Dendritic cell treated with granulocyte-macrophage colony-stimulating factor and Interleukin-4, amounts not matched to agents 40 ng/mL and 50 ng/mL, for 4 days (primary cell): ENCODE results near the gene VAMP8.
"Not testable (repeated sequence)": the region's sequence is repeated elsewhere in the genome, so short reads cannot be mapped to it uniquely, and the experiment has no call there.

Source experiments
- H3K27ac Mint-ChIP-seq: one replicate; pipeline ENCODE4 v1.8.0; 2022; ENCODE audit warnings: mild to moderate bottlenecking, mixed read lengths
- H3K27me3 Mint-ChIP-seq: one replicate; pipeline ENCODE4 v1.8.0; 2022; ENCODE audit warnings: mild to moderate bottlenecking, mixed read lengths
- H3K36me3 Mint-ChIP-seq: one replicate; pipeline ENCODE4 v1.8.0; 2022; ENCODE audit warnings: low read depth, mixed read lengths
- H3K4me1 Mint-ChIP-seq: one replicate; pipeline ENCODE4 v1.8.0; 2022; ENCODE audit warnings: low read depth, mixed read lengths
- H3K4me3 Mint-ChIP-seq: one replicate; pipeline ENCODE4 v1.8.0; 2022; ENCODE audit warnings: mild to moderate bottlenecking, moderate library complexity, mixed read lengths
- H3K9me3 Mint-ChIP-seq: one replicate; pipeline ENCODE4 v1.8.0; 2022; ENCODE audit warnings: mixed read lengths
- intact Hi-C: fragments of 100-400 bp; cut with micrococcal nuclease; formaldehyde crosslinking; loops from one replicate; pipeline ENCODE4 v1.15.0; 2022

Gene VAMP8

DNA sequence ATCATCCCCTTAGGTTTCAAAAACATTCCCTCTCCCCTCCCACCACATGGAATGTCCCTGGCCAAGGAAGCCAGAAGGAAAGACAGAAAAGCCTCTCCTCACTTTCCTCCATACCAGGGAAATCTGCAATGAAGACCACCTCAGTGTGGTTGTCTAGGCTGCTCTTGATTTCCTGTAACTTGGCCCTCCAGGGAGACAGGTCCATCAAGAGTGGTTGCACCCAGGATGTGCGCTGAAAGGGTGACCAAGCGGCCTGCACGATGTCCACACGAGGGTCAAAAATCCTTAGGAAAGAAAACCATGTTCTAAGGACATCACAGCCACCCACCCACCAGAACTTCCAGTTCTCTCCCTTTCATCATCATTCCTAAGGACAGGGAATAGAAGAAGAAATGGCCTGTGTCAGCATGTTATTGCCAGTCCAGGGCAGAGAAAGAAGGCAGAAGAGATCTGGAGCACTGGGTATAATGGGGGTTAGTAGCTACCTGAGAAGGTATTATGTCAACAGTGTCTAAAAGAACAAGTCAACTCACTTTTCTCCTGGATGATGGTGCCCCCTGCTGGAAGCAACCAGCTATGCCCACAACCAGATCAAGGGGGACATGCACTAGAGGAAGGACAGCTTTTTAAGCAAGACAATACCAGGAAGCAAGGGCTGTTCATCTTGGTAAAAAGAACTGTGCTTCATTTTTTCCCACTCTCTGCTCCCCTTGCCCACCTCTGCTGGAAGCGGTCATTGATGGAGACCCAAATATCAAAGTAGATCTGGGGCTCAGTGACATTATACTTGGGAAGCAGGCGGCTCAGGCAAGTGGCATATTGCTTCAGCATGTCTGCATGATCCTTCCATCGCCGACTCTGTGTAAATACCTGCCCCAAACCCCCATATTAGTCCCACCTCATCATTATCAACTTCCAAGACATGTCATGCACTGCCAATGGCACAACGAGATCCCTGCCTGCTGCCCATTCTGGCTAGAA is 25.4 kb upstream of the VAMP8 start:
- H3K9me3 Mint-ChIP-seq = no peaks in the 10 kb centered on the region
- H3K4me3 Mint-ChIP-seq = no peak overlapping the region
- H3K27me3 Mint-ChIP-seq = no peaks in the 10 kb centered on the region
- intact Hi-C loops = loop anchor here (1.0 to 2.0 kb wide), 2 partner anchors 132 to 161 kb away; no protein-coding TSS in a partner anchor
- H3K27ac Mint-ChIP-seq = no peak overlapping the region
- H3K36me3 Mint-ChIP-seq = peaks cover 84% of the 10 kb centered on the region
- H3K4me1 Mint-ChIP-seq = peaks cover 45% of the 10 kb centered on the region

GRCh38 chr2:85553184-85553583 is 24.2 kb upstream of the VAMP8 start:
- Mint-ChIP-seq H3K4me3 (no peak overlapping the region), H3K4me1 (peaks cover 41% of the 10 kb centered on the region), H3K9me3 (no peaks in the 10 kb centered on the region), H3K36me3 (peaks cover 84% of the 10 kb centered on the region), H3K27ac (no peak overlapping the region), H3K27me3 (no peaks in the 10 kb centered on the region)
- intact Hi-C loops = loop anchor here (2.0 kb wide), 1 partner anchor 162 kb away; no protein-coding TSS in a partner anchor

DNA sequence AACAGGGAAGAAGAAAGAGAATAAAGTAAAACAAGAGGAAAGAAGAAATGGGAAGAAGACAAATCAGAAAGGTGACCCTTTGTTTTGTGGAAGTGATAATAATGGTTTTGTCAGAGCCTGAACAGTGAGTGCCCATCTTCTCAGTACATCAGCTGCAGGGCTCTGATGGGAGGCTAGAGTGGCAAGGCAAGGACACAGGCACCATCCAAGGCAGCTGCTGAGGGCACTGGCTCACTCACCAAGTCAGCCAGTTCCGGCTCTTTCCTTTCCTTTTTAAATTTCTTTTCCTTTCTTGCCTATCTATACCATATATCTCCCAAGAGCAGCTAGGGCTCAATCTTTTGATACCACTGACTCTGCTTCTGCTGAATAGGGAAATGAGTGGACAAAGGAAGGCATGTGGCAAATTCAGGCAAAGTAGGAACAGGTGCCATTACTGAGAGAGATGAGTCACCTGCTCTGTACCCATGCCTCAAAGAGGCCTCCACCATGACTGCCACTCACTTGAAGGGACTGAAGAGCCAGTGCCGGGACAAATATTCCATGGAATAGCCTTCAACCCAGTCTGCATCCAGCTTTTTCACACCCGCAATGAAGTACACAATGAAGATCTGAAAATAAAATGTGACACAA is 22.3 kb upstream of the VAMP8 start:
- intact Hi-C loops = no loop called here
- Mint-ChIP-seq H3K4me1 (peaks cover 42% of the 10 kb centered on the region), H3K9me3 (no peaks in the 10 kb centered on the region), H3K27ac (no peak overlapping the region), H3K4me3 (no peak overlapping the region), H3K27me3 (no peaks in the 10 kb centered on the region), H3K36me3 (peaks cover 88% of the 10 kb centered on the region)

DNA sequence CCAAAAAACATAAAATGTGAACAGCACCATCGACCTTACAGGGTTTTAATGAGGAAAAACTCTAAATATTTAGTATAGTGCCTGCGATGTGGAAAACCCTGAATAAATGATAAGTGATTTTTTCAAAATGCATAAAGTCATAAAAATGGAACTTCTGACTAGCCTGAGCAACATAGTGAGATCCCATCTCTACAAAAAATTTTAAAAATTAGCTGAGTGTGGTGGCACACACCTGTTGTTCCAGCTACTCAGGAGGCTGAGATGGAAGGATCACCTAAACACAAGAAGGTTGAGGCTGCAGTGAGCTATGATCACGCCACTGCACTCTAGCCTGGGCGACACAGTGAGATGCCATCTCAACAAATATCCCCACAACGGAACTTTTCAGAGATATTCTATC is 20.3 kb upstream of the VAMP8 start:
- no peak overlapping the region for H3K27ac Mint-ChIP-seq
- peaks cover 77% of the 10 kb centered on the region for H3K36me3 Mint-ChIP-seq
- no peak overlapping the region for H3K4me3 Mint-ChIP-seq
- no peaks in the 10 kb centered on the region for H3K27me3 Mint-ChIP-seq
- no peaks in the 10 kb centered on the region for H3K9me3 Mint-ChIP-seq
- H3K4me1 Mint-ChIP-seq = peaks cover 38% of the 10 kb centered on the region
- intact Hi-C loops = no loop called here

DNA sequence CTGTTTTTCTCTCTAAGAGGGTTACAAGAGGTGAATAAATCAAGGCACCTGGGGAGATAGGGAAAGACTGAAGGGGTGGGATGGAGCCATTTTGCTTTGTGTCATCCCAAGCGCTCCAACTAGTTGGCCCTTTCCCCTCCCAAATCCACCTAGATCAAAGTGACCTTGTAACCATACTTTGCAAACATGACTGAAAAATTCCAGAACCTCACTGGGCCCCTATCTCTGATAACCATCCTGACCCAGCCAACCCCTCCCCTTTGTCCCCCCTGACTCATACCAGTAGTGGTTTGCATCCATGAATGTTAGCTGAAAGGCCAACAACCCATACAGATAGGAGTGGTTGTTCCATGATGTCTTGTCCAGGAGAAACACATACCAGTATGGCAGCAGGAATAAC is 19.2 kb upstream of the VAMP8 start:
- intact Hi-C loops = no loop called here
- H3K4me1 Mint-ChIP-seq = peaks cover 40% of the 10 kb centered on the region
- peaks cover 67% of the 10 kb centered on the region for H3K36me3 Mint-ChIP-seq
- no peaks in the 10 kb centered on the region for H3K9me3 Mint-ChIP-seq
- no peaks in the 10 kb centered on the region for H3K27me3 Mint-ChIP-seq
- no peak overlapping the region for H3K27ac Mint-ChIP-seq
- H3K4me3 Mint-ChIP-seq = no peak overlapping the region

GRCh38 chr2:85560403-85560726 is 17.0 kb upstream of the VAMP8 start:
- intact Hi-C loops = loop anchor here (2.0 kb wide), 1 partner anchor 18 kb away; no protein-coding TSS in a partner anchor
- peaks cover 45% of the 10 kb centered on the region for H3K36me3 Mint-ChIP-seq
- H3K27me3 Mint-ChIP-seq, H3K9me3 Mint-ChIP-seq: not testable (repeated sequence)
- H3K4me1 Mint-ChIP-seq = peaks cover 50% of the 10 kb centered on the region
- peak overlapping the region; percentile 99 for H3K27ac Mint-ChIP-seq
- peak overlapping the region; percentile 97 for H3K4me3 Mint-ChIP-seq

- Mint-ChIP-seq H3K27ac (peak overlapping the region; percentile 99), H3K4me3 (peak overlapping the region; percentile 97), H3K4me1 (peaks cover 55% of the 10 kb centered on the region), H3K27me3 (no peaks in the 10 kb centered on the region), H3K36me3 (peaks cover 40% of the 10 kb centered on the region), H3K9me3 (no peaks in the 10 kb centered on the region)
- intact Hi-C loops = loop anchor here (1.0 to 2.0 kb wide), 2 partner anchors 18 to 41 kb away; partner anchors contain the start of gene TMEM150A
Measured at GRCh38 chr2:85560812-85561279, 16.5 kb upstream of the VAMP8 start.

DNA sequence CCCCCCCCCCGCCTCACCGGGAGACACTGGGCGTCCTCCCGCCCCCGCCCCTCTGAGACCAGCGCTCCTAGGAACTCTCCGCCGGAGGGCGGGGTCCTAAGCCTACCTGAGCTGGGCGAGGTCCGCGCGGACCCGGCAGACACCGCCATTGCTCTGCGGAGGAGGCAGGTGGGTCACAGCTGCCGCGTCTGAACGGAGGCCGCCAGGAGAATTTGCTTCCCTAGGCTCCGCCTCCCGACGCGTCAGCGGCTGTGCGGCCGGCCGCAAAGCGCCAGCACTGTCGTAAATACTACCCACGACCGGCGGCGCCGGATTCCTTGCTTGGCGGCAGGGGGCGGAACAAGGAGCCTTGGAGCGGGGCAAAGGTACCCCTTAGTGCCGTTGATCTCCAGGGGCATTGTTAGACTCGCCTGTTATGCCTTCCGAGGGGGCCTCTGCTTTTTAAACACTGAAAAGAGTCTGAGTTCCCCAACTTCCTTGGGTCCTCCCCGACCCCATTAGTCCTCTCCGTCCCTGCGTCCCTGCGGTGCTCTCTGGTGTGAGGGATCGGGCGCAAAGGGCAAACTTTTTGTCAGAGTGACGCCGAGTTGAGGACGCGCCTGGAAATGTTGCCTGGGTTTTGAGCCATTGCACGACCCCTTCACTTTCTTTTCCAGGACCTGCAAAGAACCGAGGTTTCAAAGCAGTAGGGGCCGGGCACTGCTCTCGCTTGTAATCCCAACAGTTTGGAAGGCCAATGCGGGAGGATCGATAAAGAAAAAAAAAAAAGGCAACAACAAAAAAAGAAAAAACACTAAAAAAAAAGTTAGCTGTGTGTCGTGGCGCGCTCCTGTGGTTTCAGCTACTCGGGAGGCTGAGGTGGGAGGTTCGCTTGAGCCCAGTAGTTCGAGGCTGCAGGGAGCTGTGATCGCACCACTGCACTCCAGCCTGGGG is 15.8 kb upstream of the VAMP8 start, which contains the start of gene GGCX:
Gene GGCX (minus strand): TSS at position 214 of the 933 bp plus-strand sequence. CDS start 65 bp downstream, at position 149.
- peak within 1 kb of the TSS; percentile 99 for H3K27ac Mint-ChIP-seq
- peaks cover 33% of the 10 kb centered on the region for H3K36me3 Mint-ChIP-seq
- H3K4me1 Mint-ChIP-seq = peaks cover 61% of the 10 kb centered on the region
- no peaks in the 10 kb centered on the region for H3K9me3 Mint-ChIP-seq
- H3K27me3 Mint-ChIP-seq = no peaks in the 10 kb centered on the region
- H3K4me3 Mint-ChIP-seq = peak within 1 kb of the TSS; percentile 97
- intact Hi-C loops = loop anchor here (1.0 to 2.0 kb wide), 2 partner anchors 17 to 41 kb away; partner anchors contain the start of gene TMEM150A

DNA sequence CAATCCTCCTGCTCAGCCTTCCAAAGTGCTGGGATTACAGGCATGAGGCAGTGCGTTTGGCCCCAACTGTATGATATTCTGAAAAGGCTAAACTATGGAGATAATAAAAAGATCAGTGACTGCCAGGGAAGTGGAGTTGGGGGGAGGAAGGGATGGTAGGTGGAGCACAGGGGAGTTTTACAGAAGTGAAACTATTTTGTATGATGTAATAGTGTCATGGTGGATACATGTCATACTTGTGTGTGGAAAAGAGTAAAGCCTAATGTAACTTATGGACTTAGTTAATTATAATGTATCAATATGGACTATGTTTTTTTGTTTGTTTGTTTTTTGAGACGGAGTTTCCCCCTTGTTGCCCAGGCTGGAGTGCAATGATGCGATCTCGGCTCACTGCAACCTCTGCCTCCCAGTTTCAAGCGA is 13.2 kb upstream of the VAMP8 start:
- Mint-ChIP-seq H3K27me3 (no peaks in the 10 kb centered on the region), H3K4me3 (no peak overlapping the region), H3K4me1 (peaks cover 52% of the 10 kb centered on the region), H3K9me3 (no peaks in the 10 kb centered on the region), H3K36me3 (peaks cover 14% of the 10 kb centered on the region), H3K27ac (peak overlapping the region; percentile 99)
- intact Hi-C loops = no loop called here

GRCh38 chr2:85566265-85566664 is 11.1 kb upstream of the VAMP8 start:
- intact Hi-C loops = no loop called here
- Mint-ChIP-seq H3K27ac (no peak overlapping the region), H3K36me3 (peaks cover 6% of the 10 kb centered on the region), H3K27me3 (no peaks in the 10 kb centered on the region), H3K9me3 (no peaks in the 10 kb centered on the region), H3K4me1 (peaks cover 33% of the 10 kb centered on the region), H3K4me3 (no peak overlapping the region)

DNA sequence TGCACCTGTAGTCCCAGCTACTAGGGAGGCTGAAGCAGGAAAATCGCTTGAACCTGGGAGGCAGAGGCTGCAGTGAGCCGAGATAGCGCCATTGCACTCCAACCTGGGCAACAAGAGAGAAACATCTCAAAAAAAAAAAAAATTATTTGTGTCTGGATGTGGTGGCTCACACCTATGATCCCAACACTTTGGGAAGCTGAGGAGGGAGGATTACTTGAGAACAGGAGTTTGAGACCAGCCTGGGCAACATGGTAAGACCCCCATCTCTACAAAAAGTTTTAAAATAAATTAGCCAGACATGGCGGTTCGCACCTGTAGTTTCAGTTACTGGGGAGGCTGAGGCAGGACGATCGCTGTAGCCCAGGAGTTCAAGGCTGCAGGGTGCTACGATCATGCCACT is 1.6 kb upstream of the VAMP8 start:
- intact Hi-C loops = no loop called here
- peaks cover 1% of the 10 kb centered on the region for H3K27me3 Mint-ChIP-seq
- H3K27ac Mint-ChIP-seq = no peak overlapping the region

DNA sequence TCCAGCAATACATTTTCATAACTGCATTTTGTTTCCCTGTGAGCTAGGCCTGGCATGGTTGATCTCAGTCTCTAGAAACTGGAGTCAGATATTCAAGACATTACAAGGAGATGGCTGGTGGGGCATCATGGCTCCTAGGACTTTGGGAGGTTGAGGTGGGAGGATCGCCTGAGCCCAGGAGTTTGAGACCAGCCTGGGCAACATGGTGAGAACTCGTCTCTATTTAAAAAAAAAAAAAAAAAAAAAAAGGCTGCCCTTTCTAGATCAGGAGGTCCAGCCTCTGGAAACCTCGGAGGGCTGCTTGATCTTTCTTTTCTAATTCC is 362 bp upstream of the VAMP8 start:
- no peaks in the 10 kb centered on the region for H3K9me3 Mint-ChIP-seq
- intact Hi-C loops = no loop called here
- H3K36me3 Mint-ChIP-seq = peaks cover 49% of the 10 kb centered on the region
- H3K4me3 Mint-ChIP-seq = peak overlapping the region; percentile 97
- H3K4me1 Mint-ChIP-seq = peaks cover 46% of the 10 kb centered on the region
- H3K27me3 Mint-ChIP-seq = no peaks in the 10 kb centered on the region
- peak overlapping the region; percentile 99 for H3K27ac Mint-ChIP-seq

More for the DNA sequence above, 1.6 kb upstream of the VAMP8 start:
- Mint-ChIP-seq H3K4me3 (no peak overlapping the region), H3K36me3 (peaks cover 36% of the 10 kb centered on the region), H3K9me3 (no peaks in the 10 kb centered on the region), H3K4me1 (peaks cover 35% of the 10 kb centered on the region)
